ENCODE data around the gene ZNF319.

GRCh38 chr16:57961538-57961937, 38.9 kb downstream of the ZNF319 start:
- TF ChIP-seq CTCF (IDR thresholded peaks at IDR 0.05) = no peak
- no peak for TF ChIP-seq POLR2A (IDR thresholded peaks at IDR 0.05)
- TF ChIP-seq EP300 (IDR thresholded peaks at IDR 0.05) = no peak
- TF ChIP-seq POLR2AphosphoS5 (IDR thresholded peaks at IDR 0.05) = no peak
